HT-29 (cell line): Measurements from ENCODE around the gene ATP12A. TPM values are rescaled to one million over a fixed set of nuclear protein-coding genes. Genes with fewer than 3 reads are reported as not detected.
A peak's percentile ranks its signal among the peaks of the same experiment; 100 is the strongest.
"Not testable (repeated sequence)": the region's sequence is repeated elsewhere in the genome, so short reads cannot be mapped to it uniquely, and the experiment has no call there.

Experiments used
- DNase-seq: peaks from one replicate; pipeline ENCODE4 v3.0.0-alpha.2; 2015; ENCODE audit warnings: low spot score
- total RNA-seq: library from RNA; depleted of rRNA; stranded (reverse); fragments of >200 nt; shearing (Covaris generic); gene quantifications from 2 replicates; pipeline ENCODE4 v1.2.3, GENCODE V29; 2014

ATP12A gene
- total RNA-seq, 1 experiment from 2014 or later = not detected

- not testable (repeated sequence) for DNase-seq
Measured at GRCh38 chr13:24730873-24731567, 50.8 kb downstream of the ATP12A start.

GRCh38 chr13:24734950-24735349 is 54.7 kb downstream of the ATP12A start:
- DNase-seq = no peak

GRCh38 chr13:24737042-24737441 is 56.8 kb downstream of the ATP12A start:
- DNase-seq = no peak

- no peak for DNase-seq
Measured at GRCh38 chr13:24738366-24738847, 58.2 kb downstream of the ATP12A start.

GRCh38 chr13:24740014-24740890 is 60.0 kb downstream of the ATP12A start:
- DNase-seq = no peak

GRCh38 chr13:24741016-24741662 is 60.9 kb downstream of the ATP12A start:
- DNase-seq = peak; percentile 50

- DNase-seq = no peak
Measured at GRCh38 chr13:24741791-24742190, 61.6 kb downstream of the ATP12A start.

- DNase-seq = no peak
Measured at GRCh38 chr13:24742294-24742693, 62.1 kb downstream of the ATP12A start.

GRCh38 chr13:24742977-24743376 is 62.8 kb downstream of the ATP12A start:
- no peak for DNase-seq

GRCh38 chr13:24744247-24744646 is 64.0 kb downstream of the ATP12A start:
- DNase-seq = no peak

GRCh38 chr13:24745516-24745860 is 65.3 kb downstream of the ATP12A start:
- no peak for DNase-seq

GRCh38 chr13:24745861-24746617 is 65.8 kb downstream of the ATP12A start:
- DNase-seq = no peak

- no peak for DNase-seq
Measured at GRCh38 chr13:24746618-24747247, 66.5 kb downstream of the ATP12A start.

- DNase-seq = no peak
Measured at GRCh38 chr13:24747248-24748060, 67.2 kb downstream of the ATP12A start.

GRCh38 chr13:24748061-24748400 is 67.8 kb downstream of the ATP12A start:
- no peak for DNase-seq

- DNase-seq = no peak
Measured at GRCh38 chr13:24759197-24759596, 79.0 kb downstream of the ATP12A start.
